ENCODE data around the gene NPIPB8. TPM values are rescaled to one million over a fixed set of nuclear protein-coding genes. Genes with fewer than 3 reads are reported as not detected.

NPIPB8 gene
- total and polyA plus RNA-seq, 2 of the 13 experiments (the other 11 are each of a cell fraction or from before 2014, with no cell fraction given): 0.49 to 2.3 TPM

- no peak for TF ChIP-seq ZBTB8A (CRISPR knock-in tag; IDR thresholded peaks at IDR 0.05; ENCODE audit: borderline replicate concordance, low read depth)
- TF ChIP-seq ZFP62 (CRISPR knock-in tag; IDR thresholded peaks at IDR 0.05): no peak
- no peak for TF ChIP-seq ZBTB21 (CRISPR knock-in tag; IDR thresholded peaks at IDR 0.05)
- TF ChIP-seq RAD51 (IDR thresholded peaks at IDR 0.05; ENCODE audit: borderline replicate concordance): no peak
- TF ChIP-seq HNRNPL (IDR thresholded peaks at IDR 0.05; ENCODE audit: low read depth, low read length): 0 out of 2 replicates have a peak, but pooled peaks have one; percentile 38
- peak; percentile 56; the same call in 1 of the 2 replicates for TF ChIP-seq MXD1 (CRISPR knock-in tag; IDR thresholded peaks at IDR 0.05)
- no peak for TF ChIP-seq ZNF816 (CRISPR knock-in tag; IDR thresholded peaks at IDR 0.05; ENCODE audit: borderline replicate concordance)
- TF ChIP-seq FLYWCH1 (CRISPR knock-in tag; IDR thresholded peaks at IDR 0.05): no peak
- no peak for TF ChIP-seq ZSCAN22 (CRISPR knock-in tag; IDR thresholded peaks at IDR 0.05)
- no peak; the same call in 1 of the 2 replicates for TF ChIP-seq HIC2 (CRISPR knock-in tag; IDR thresholded peaks at IDR 0.05; ENCODE audit: low read depth)
- TF ChIP-seq RCOR2 (CRISPR knock-in tag; IDR thresholded peaks at IDR 0.05): no peak
- peak; percentile 87 for TF ChIP-seq KDM5B (CRISPR knock-in tag; IDR thresholded peaks at IDR 0.05; ENCODE audit: borderline replicate concordance)
- no peak for TF ChIP-seq IKZF1 (IDR thresholded peaks at IDR 0.05)
- no peak for TF ChIP-seq ZNF18 (CRISPR knock-in tag; IDR thresholded peaks at IDR 0.05; ENCODE audit: insufficient replicate concordance)
- no peak for TF ChIP-seq ISX (CRISPR knock-in tag; conservative IDR thresholded peaks at IDR 0.05)
- TF ChIP-seq ZNF570 (CRISPR knock-in tag; IDR thresholded peaks at IDR 0.05; ENCODE audit: borderline replicate concordance): 0 out of 2 replicates have a peak, but pooled peaks have one; percentile 20
- 0 out of 2 replicates have a peak, but pooled peaks have one; percentile 54 for TF ChIP-seq ZFP90 (CRISPR knock-in tag; IDR thresholded peaks at IDR 0.05; ENCODE audit: borderline replicate concordance)
- no peak for TF ChIP-seq NFIB (CRISPR knock-in tag; IDR thresholded peaks at IDR 0.05; ENCODE audit: borderline replicate concordance)
- no peak for TF ChIP-seq ZNF34 (CRISPR knock-in tag; IDR thresholded peaks at IDR 0.05; ENCODE audit: borderline replicate concordance)
- no peak for TF ChIP-seq RBAK (CRISPR knock-in tag; IDR thresholded peaks at IDR 0.05)
- no peak for TF ChIP-seq HOXD1 (CRISPR knock-in tag; IDR thresholded peaks at IDR 0.05)
- TF ChIP-seq ZFP36L2 (CRISPR knock-in tag; IDR thresholded peaks at IDR 0.05): no peak
- no peak for TF ChIP-seq BRCA1 (CRISPR knock-in tag; IDR thresholded peaks at IDR 0.05)
- TF ChIP-seq NR2C2 (CRISPR knock-in tag; IDR thresholded peaks at IDR 0.05; ENCODE audit: borderline replicate concordance): no peak
- peak; percentile 81; the same call in 1 of the 2 replicates for TF ChIP-seq SRY (CRISPR knock-in tag; IDR thresholded peaks at IDR 0.05)
- no peak for TF ChIP-seq ZNF574 (CRISPR knock-in tag; IDR thresholded peaks at IDR 0.05)
These were observed 41.7 kb upstream of the NPIPB8 start (continued) for GRCh38 chr16:28596115-28596630.

Data from HepG2 (cell line).